SKM-1 treated with dmso at 0.1 percent for 144 hours (cell line): ENCODE measurements around the gene PKD1.

ENCODE experiments used
- DNase-seq: peaks from one replicate; lab custom pipeline; 2025; ENCODE audit not compliant: unreplicated experiment; lab: John Stamatoyannopoulos, UW

PKD1 gene

GRCh38 chr16:2135770-2136490 is at the start of gene PKD1:
TSS of gene PKD1 (minus strand) at chr16:2135898. CDS start at chr16:2135689, 209 bp downstream.
- DNase-seq = peak; percentile 82

GRCh38 chr16:2184962-2185361 is 49.3 kb upstream of the PKD1 start:
- DNase-seq = no peak

DNA sequence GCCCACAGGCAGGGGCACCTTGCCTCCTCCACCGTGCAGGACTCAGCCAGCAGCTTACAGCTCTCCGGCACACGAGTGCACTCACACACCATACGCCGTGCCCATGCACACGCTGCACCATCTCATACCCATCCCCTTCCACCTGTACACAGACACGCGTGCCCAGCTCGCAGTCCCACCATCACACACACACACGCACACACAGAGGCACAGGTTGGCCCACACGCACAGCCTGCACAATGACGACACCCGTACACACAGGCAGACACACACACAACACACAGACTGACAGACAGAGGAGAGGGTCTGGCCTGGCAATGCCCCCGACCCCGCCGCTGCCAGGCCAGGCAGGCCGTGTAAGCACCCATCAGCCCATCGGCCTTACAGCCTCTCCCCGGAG is 48.6 kb upstream of the PKD1 start:
- no peak for DNase-seq

GRCh38 chr16:2183671-2184070 is 48.0 kb upstream of the PKD1 start:
- DNase-seq = no peak

DNA sequence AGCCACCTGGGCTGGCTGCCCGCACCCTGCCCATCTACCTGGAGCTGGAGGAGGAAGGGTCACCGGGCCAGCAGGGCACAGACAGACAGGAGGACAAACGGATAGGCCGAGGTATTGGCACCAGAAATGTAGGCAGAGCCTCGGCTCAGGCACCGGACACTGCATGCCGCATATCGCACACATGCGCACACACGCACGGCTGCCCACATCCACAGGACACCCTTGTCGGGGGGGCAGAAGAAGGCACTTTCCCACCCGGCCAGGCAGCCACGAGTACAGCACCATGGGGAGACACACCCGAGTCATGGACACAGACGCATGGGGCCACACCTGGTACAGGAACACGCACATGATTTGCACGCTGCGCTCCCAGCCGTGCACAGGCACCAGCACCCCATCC is 46.3 kb upstream of the PKD1 start:
- no peak for DNase-seq

- DNase-seq = no peak
Observed at GRCh38 chr16:2180962-2181923, 45.5 kb upstream of the PKD1 start.

DNA sequence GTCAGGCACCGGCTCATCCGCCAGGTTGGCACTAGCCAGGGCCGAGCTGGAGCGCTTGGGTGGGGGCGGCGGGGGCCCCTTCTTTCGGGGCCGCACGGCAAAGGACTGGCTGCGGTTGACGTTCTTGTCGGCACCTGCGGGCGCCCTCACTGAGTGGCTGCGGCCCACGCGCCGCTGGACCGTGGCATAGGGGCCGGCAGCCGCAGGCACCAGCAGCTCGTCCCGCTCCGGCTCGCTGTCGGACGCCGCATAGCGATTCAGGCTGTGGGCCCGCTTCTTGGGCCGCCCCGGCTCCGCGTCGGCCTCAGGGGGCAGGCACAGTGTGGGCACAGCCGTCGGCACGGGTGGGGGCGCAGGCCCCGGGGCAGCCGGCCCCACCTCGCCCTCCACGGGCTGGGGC is 44.8 kb upstream of the PKD1 start:
- no peak for DNase-seq

- DNase-seq = no peak
Observed at GRCh38 chr16:2179576-2179975, 43.9 kb upstream of the PKD1 start.

- no peak for DNase-seq
Observed at GRCh38 chr16:2179107-2179501, 43.4 kb upstream of the PKD1 start.

DNA sequence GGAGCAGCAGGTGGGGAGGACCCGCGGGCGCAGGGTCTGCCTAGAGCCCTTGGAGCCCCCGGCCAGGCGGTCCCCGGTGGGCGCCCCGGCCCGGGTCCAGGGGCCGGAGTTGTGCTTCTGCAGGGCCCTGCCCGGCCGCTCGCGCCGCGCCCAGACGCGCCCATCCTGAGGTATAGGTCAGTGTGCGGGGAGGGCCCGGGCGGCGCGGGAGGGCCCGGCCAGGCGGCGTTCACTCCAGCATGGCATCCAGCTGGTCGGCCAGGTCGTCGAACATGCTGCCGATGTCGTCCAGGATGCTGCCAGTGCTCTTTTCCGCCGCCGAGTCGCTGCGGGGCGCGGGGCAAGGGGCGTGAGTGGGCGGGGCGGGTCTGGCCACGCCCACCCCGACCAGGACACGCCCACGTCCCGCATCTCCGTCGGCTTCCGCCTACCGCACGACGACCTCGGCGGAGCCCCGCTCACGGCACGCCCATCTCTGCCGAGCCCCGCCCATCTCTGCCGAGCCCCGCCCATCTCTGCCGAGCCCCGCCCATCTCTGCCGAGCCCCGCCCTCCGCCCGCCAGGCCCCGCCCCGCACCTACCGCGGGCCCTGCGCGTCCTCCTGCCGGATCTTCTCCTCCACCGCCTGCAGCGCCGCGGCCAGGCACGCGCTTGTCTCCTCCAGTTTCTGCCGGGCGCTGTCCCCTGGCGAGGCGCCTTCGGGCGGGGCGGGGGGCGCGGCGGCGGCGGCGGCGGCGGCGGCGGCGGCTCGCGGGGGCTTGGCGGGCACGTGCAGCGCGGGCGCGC is 42.8 kb upstream of the PKD1 start:
- DNase-seq = no peak

GRCh38 chr16:2177561-2177960 is 41.9 kb upstream of the PKD1 start:
- no peak for DNase-seq

GRCh38 chr16:2177101-2177500 is 41.4 kb upstream of the PKD1 start:
- no peak for DNase-seq

DNA sequence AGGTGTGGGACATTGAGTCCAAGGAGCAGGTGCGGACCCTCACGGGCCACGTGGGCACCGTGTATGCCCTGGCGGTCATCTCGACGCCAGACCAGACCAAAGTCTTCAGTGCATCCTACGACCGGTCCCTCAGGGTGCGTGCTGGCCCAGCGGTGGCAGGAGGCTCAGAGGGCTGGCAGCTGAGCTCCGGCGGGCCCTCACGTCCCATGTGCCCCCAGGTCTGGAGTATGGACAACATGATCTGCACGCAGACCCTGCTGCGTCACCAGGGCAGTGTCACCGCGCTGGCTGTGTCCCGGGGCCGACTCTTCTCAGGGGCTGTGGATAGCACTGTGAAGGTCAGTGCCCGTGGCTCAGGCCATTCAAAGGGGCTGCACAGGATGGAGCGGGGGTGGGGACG is 40.3 kb upstream of the PKD1 start:
- DNase-seq = no peak

- no peak for DNase-seq
Observed at GRCh38 chr16:2175454-2175853, 39.8 kb upstream of the PKD1 start.

- no peak for DNase-seq
Observed at GRCh38 chr16:2174396-2175131, 38.9 kb upstream of the PKD1 start.

- DNase-seq = no peak
Observed at GRCh38 chr16:2173916-2174315, 38.2 kb upstream of the PKD1 start.

DNA sequence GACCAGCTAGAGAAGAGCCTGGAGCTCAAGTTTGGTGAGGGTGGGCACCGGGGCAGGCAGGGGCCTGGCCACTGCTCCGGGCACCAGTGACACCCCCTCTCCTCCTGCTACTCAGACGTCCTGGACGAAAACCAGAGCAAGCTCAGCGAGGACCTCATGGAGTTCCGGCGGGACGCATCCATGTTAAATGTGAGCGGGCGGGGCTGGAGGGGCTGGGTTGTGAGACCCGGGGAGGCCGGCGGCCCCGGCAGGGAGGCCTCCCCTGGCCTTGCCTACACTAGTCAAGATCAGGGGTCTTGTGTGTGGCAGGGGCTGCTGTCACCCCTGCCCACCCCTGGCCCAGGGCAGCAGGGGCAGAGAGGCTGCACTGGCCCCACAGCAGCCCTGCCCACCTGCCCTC is 37.7 kb upstream of the PKD1 start:
- DNase-seq = no peak

DNA sequence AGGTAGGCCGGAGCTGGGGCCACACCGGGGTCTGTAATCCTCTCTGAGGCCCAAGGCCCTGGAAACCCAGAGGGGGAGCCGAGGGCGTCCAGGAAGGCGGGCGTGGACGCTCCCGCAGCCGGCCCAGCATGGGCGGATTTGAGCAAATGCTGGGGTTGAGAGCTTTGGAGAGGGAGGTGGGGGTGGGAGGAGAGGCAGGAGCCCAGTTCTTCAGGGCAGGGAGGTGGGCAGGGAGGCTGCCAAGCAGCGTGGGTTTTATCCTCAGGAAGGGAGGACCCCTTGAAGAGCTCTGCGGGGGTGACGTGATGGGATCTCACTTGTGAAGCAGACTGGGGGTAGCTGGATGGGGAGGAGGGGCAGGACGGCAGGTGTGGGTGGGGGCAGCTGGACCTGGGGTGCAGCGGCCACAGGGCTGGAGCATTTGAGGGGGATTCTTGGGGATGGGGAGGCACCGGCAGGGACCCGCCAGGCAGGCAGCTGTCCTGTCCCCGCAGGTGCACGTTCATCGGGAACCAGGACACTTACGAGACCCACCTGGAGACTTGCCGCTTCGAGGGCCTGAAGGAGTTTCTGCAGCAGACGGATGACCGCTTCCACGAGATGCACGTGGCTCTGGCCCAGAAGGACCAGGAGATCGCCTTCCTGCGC is 37.1 kb upstream of the PKD1 start:
- no peak for DNase-seq

DNA sequence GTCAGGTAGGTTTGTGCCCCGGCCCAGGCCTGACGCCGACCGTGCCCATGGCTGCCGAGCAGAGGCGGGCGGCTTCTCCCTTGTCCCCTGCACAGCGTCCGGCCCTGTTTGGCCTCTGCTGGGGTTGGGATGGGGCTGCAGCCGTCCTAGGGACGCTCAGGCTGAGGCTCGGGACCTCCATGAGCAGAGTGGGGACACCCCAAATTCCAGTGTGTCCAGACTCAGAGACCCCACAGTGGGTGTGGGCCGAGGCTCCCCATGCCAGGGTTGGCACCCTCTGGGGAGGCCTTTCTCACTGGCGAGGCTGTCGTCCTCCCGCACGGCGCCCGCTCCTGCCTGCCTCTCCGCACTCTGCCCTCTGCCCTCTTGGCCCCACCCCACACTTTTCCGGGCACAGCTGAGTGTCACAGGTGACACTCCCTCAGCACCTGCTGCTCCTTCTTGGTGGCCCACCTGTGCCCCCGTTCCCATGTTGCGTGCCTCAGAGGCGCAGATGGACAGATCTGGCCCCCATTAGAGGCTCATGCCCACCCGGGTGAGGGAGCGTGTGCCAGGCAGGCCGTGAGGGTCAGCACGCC is 36.0 kb upstream of the PKD1 start:
- no peak for DNase-seq
